ENCODE measurements around the gene RAP2A. TPM values are rescaled to one million over a fixed set of nuclear protein-coding genes. Genes with fewer than 3 reads are reported as not detected.

The RAP2A gene
- total RNA-seq, 1 donor from 2014 or later, result 46.6 TPM

DNA sequence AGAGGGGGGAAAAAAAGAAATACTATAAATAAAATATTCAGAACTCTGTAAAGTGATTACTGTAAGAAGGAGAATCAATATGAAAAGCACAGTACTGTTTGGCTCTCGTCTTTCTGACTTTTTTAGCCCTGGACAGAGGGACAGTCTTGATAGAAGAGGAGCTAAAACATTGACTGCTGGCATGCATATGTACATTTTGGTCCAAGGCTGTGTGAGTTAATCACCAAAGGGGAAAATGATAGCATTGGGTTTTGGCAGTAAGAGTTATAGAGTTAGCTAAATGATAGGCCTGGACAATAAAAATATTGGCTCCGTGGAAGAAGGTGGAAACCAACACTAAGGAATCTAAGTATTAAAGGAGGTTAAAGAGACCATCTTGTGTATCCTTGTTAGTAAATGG lies 50.3 kb downstream of the RAP2A start:
- Mint-ChIP-seq H3K4me3 (ENCODE audit: unreplicated experiment) (no peak overlapping the region), H3K27ac (ENCODE audit: unreplicated experiment) (no peak overlapping the region), H3K9me3 (ENCODE audit: unreplicated experiment) (no peaks in the 10 kb centered on the region), H3K36me3 (ENCODE audit: low read depth, unreplicated experiment) (no peaks in the 10 kb centered on the region), H3K4me1 (ENCODE audit: low read depth, unreplicated experiment) (peaks cover 4% of the 10 kb centered on the region), H3K27me3 (ENCODE audit: low read depth, unreplicated experiment) (no peaks in the 10 kb centered on the region)
- Histone ChIP-seq H3K4me2 (ENCODE audit: low read length) (no peak overlapping the region), H3K79me2 (ENCODE audit: insufficient read depth, low read length) (no peaks in the 10 kb centered on the region), H4K20me1 (ENCODE audit: insufficient read depth, low read length) (no peaks in the 10 kb centered on the region), H3K4me3 (ENCODE audit: insufficient read depth, low read depth, low read length) (no peak overlapping the region), H2AFZ (ENCODE audit: low read depth, low read length) (no peak overlapping the region), H3K9me3 (ENCODE audit: insufficient read depth, low read depth, low read length) (no peaks in the 10 kb centered on the region), H3K4me1 (ENCODE audit: insufficient read depth, low read length) (no peaks in the 10 kb centered on the region), H3K9ac (ENCODE audit: low read length) (no peak overlapping the region), H3K27me3 (ENCODE audit: insufficient read depth, low read length) (no peaks in the 10 kb centered on the region), H3K36me3 (ENCODE audit: insufficient read depth, low read length) (no peaks in the 10 kb centered on the region), H3K27ac (ENCODE audit: low read depth, low read length) (no peak overlapping the region)
- FAIRE-seq (no peak), DNase-seq (ENCODE audit: low read depth) (no peak)
- no peak for TF ChIP-seq EZH2 (IDR thresholded peaks at IDR 0.05; ENCODE audit: insufficient read depth, low read length)
- TF ChIP-seq, protein P1, sequence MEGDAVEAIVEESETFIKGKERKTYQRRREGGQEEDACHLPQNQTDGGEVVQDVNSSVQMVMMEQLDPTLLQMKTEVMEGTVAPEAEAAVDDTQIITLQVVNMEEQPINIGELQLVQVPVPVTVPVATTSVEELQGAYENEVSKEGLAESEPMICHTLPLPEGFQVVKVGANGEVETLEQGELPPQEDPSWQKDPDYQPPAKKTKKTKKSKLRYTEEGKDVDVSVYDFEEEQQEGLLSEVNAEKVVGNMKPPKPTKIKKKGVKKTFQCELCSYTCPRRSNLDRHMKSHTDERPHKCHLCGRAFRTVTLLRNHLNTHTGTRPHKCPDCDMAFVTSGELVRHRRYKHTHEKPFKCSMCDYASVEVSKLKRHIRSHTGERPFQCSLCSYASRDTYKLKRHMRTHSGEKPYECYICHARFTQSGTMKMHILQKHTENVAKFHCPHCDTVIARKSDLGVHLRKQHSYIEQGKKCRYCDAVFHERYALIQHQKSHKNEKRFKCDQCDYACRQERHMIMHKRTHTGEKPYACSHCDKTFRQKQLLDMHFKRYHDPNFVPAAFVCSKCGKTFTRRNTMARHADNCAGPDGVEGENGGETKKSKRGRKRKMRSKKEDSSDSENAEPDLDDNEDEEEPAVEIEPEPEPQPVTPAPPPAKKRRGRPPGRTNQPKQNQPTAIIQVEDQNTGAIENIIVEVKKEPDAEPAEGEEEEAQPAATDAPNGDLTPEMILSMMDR (IDR thresholded peaks at IDR 0.05; ENCODE audit: insufficient read depth, low read depth, low read length), result no peak

DNA sequence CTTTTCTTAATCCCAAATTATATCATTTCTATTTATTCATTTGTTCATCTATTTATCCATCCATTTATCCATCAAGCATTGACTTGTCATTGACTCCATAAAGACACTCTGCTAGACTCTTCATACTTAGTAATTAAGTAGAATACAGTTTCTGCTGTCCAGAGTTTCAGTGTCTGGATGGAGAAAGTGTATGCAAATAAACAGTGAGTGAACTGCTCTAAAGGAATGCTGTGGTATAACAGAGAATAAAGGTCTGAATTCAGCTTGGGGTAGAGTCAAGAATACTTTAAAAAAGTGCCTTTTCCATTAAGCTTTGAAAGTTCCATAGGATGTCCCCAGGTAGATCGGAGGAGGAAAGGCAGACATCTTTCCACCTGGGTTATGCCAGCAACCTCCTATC lies 51.4 kb downstream of the RAP2A start:
- Histone ChIP-seq H3K4me2 (ENCODE audit: low read length) (no peak overlapping the region), H2AFZ (ENCODE audit: low read depth, low read length) (no peak overlapping the region), H3K9ac (ENCODE audit: low read length) (no peak overlapping the region), H3K36me3 (ENCODE audit: insufficient read depth, low read length) (no peaks in the 10 kb centered on the region), H3K27me3 (ENCODE audit: insufficient read depth, low read length) (no peaks in the 10 kb centered on the region), H3K4me3 (ENCODE audit: insufficient read depth, low read depth, low read length) (no peak overlapping the region), H3K4me1 (ENCODE audit: insufficient read depth, low read length) (no peaks in the 10 kb centered on the region), H4K20me1 (ENCODE audit: insufficient read depth, low read length) (no peaks in the 10 kb centered on the region), H3K79me2 (ENCODE audit: insufficient read depth, low read length) (no peaks in the 10 kb centered on the region), H3K9me3 (ENCODE audit: insufficient read depth, low read depth, low read length) (no peaks in the 10 kb centered on the region), H3K27ac (ENCODE audit: low read depth, low read length) (no peak overlapping the region)
- H3K4me1 Mint-ChIP-seq (ENCODE audit: low read depth, unreplicated experiment), result peaks cover 3% of the 10 kb centered on the region
- H3K36me3 Mint-ChIP-seq (ENCODE audit: low read depth, unreplicated experiment), result no peaks in the 10 kb centered on the region
- H3K27me3 Mint-ChIP-seq (ENCODE audit: low read depth, unreplicated experiment), result no peaks in the 10 kb centered on the region
- no peak for FAIRE-seq
- H3K9me3 Mint-ChIP-seq (ENCODE audit: unreplicated experiment), result no peaks in the 10 kb centered on the region
- peak; percentile 3 for DNase-seq (ENCODE audit: low read depth)
- no peak overlapping the region for H3K4me3 Mint-ChIP-seq (ENCODE audit: unreplicated experiment)
- TF ChIP-seq EZH2 (IDR thresholded peaks at IDR 0.05; ENCODE audit: insufficient read depth, low read length), result no peak
- TF ChIP-seq, protein P1 (IDR thresholded peaks at IDR 0.05; ENCODE audit: insufficient read depth, low read depth, low read length), result no peak
- H3K27ac Mint-ChIP-seq (ENCODE audit: unreplicated experiment), result no peak overlapping the region

- Mint-ChIP-seq H3K9me3 (ENCODE audit: unreplicated experiment) (no peaks in the 10 kb centered on the region), H3K4me3 (ENCODE audit: unreplicated experiment) (no peak overlapping the region), H3K27me3 (ENCODE audit: low read depth, unreplicated experiment) (no peaks in the 10 kb centered on the region), H3K36me3 (ENCODE audit: low read depth, unreplicated experiment) (no peaks in the 10 kb centered on the region), H3K4me1 (ENCODE audit: low read depth, unreplicated experiment) (no peaks in the 10 kb centered on the region), H3K27ac (ENCODE audit: unreplicated experiment) (no peak overlapping the region)
- Histone ChIP-seq H4K20me1 (ENCODE audit: insufficient read depth, low read length) (no peaks in the 10 kb centered on the region), H3K9ac (ENCODE audit: low read length) (no peak overlapping the region), H3K27me3 (ENCODE audit: insufficient read depth, low read length) (no peaks in the 10 kb centered on the region), H2AFZ (ENCODE audit: low read depth, low read length) (no peak overlapping the region), H3K4me1 (ENCODE audit: insufficient read depth, low read length) (no peaks in the 10 kb centered on the region), H3K4me3 (ENCODE audit: insufficient read depth, low read depth, low read length) (no peak overlapping the region), H3K36me3 (ENCODE audit: insufficient read depth, low read length) (no peaks in the 10 kb centered on the region), H3K27ac (ENCODE audit: low read depth, low read length) (no peak overlapping the region), H3K79me2 (ENCODE audit: insufficient read depth, low read length) (no peaks in the 10 kb centered on the region), H3K4me2 (ENCODE audit: low read length) (no peak overlapping the region), H3K9me3 (ENCODE audit: insufficient read depth, low read depth, low read length) (no peaks in the 10 kb centered on the region)
- FAIRE-seq, result no peak
- no peak for TF ChIP-seq EZH2 (IDR thresholded peaks at IDR 0.05; ENCODE audit: insufficient read depth, low read length)
- TF ChIP-seq, protein P1 (IDR thresholded peaks at IDR 0.05; ENCODE audit: insufficient read depth, low read depth, low read length), result no peak
- DNase-seq (ENCODE audit: low read depth), result no peak
Measured at GRCh38 chr13:97490702-97491307, 56.8 kb downstream of the RAP2A start.
